Panc1 (cell line): Measurements from ENCODE around the gene PON2. TPM values are rescaled to one million over a fixed set of nuclear protein-coding genes. Genes with fewer than 3 reads are reported as not detected.
A peak's percentile ranks its signal among the peaks of the same experiment; 100 is the strongest.

Experiments
- ATAC-seq: fragments of 200-7000 bp; cut with Tn5 transposase; 2 replicates; pipeline ENCODE4 v1.9.1; 2020; ENCODE audit warnings: mild to moderate bottlenecking, moderate library complexity
- BruUV-seq: library from RNA; stranded (reverse); fragments of 400-500 nt; replicated peaks from 2 replicates; lab custom pipeline; 2021; lab: Mats Ljungman, UMichigan
- CTCF ChIA-PET: fragments of 300-600 bp; sonication (Branson Sonifier 250); formaldehyde crosslinking; loops from one replicate; lab custom pipeline; 2022; ENCODE audit warnings: antibody characterized with exemption; lab: Charles Lee
- POLR2A ChIA-PET: fragments of 300-600 bp; sonication (Branson Sonifier 250); formaldehyde crosslinking; loops from one replicate; lab custom pipeline; 2022; ENCODE audit warnings: antibody characterized with exemption; lab: Charles Lee
- DNase-seq: peaks from one replicate; pipeline ENCODE4 v3.0.0-alpha.2; 2010; ENCODE audit warnings: low read depth, low spot score
- H3K27ac ChIP-seq: 2 replicates; pipeline ENCODE4 v1.5.1; 2011; ENCODE audit warnings: mild to moderate bottlenecking, low read length, inconsistent platforms
- H3K27me3 ChIP-seq: fragments of 200-500 bp; sonication (Bioruptor generic); 2 replicates; pipeline ENCODE4 v1.6.0; 2014; ENCODE audit warnings: low read length, inconsistent platforms; ENCODE audit not compliant: control insufficient read depth, insufficient read depth
- H3K36me3 ChIP-seq: fragments of 200-500 bp; sonication (Bioruptor generic); 2 replicates; pipeline ENCODE4 v1.5.1; 2014; ENCODE audit warnings: inconsistent platforms, mild to moderate bottlenecking, low read length, moderate library complexity; ENCODE audit not compliant: control insufficient read depth, insufficient read depth
- H3K4me1 ChIP-seq: 2 replicates; pipeline ENCODE4 v1.5.1; 2011; ENCODE audit warnings: inconsistent platforms, mild to moderate bottlenecking, low read length, moderate library complexity; ENCODE audit not compliant: control insufficient read depth, insufficient read depth
- H3K4me3 ChIP-seq, 2 experiments: 2 replicates each; pipeline ENCODE4 v1.5.1; 2011 to 2012; ENCODE audit warnings: low read depth in 2 of 2, low read length in 2 of 2, mild to moderate bottlenecking in 2 of 2, inconsistent platforms in 1 of 2, moderate library complexity in 1 of 2
- H3K9me3 ChIP-seq: fragments of 200-500 bp; sonication (Bioruptor generic); 2 replicates; pipeline ENCODE4 v1.5.1; 2014; ENCODE audit warnings: low read depth, mild to moderate bottlenecking, inconsistent platforms, low read length, moderate library complexity; ENCODE audit not compliant: control insufficient read depth, insufficient read depth
- CTCF ChIP-seq: fragments of 450-650 bp; IDR thresholded peaks from 2 replicates; pipeline ENCODE4 v1.5.1; 2017; ENCODE audit warnings: mild to moderate bottlenecking
- POLR2AphosphoS5 ChIP-seq: IDR thresholded peaks from 2 replicates; pipeline ENCODE4 v1.6.1; 2012; ENCODE audit warnings: mild to moderate bottlenecking, low read depth, low read length, moderate library complexity
- REST ChIP-seq, 2 experiments: IDR thresholded peaks; 2 replicates each; pipeline ENCODE4 v1.6.1; 2011 to 2012; ENCODE audit warnings: low read depth in 2 of 2, control low read depth in 1 of 2, low read length in 1 of 2, mild to moderate bottlenecking in 1 of 2, moderate library complexity in 1 of 2; ENCODE audit not compliant: insufficient read depth in 1 of 2
- SIN3A ChIP-seq: IDR thresholded peaks from 2 replicates; pipeline ENCODE4 v1.6.1; 2012; ENCODE audit warnings: low read depth, mild to moderate bottlenecking, low read length, moderate library complexity, borderline replicate concordance; ENCODE audit not compliant: insufficient read depth
- TCF7L2 ChIP-seq: IDR thresholded peaks from 2 replicates; pipeline ENCODE4 v1.6.1; 2011; ENCODE audit warnings: mild to moderate bottlenecking, low read depth, low read length, inconsistent platforms
- in situ Hi-C: cut with HindIII; loops from 2 replicates; pipeline ENCODE4 v1.10.0; 2016; ENCODE audit warnings: low sequenced_read_pairs, low pct_unique_long_range_greater_than_20kb
- intact Hi-C: fragments of 100-400 bp; cut with micrococcal nuclease; formaldehyde crosslinking; loops from one replicate; pipeline ENCODE4 v1.10.0; 2022; ENCODE audit not compliant: unreplicated experiment
- total RNA-seq: library from RNA; stranded (reverse); gene quantifications from one replicate; pipeline ENCODE4 v1.2.1, GENCODE V29; 2021; ENCODE audit not compliant: unreplicated experiment

PON2 gene
- total RNA-seq, 1 experiment from 2014 or later, result 116 TPM

GRCh38 chr7:95472581-95473161 is 37.8 kb upstream of the PON2 start:
- POLR2A ChIA-PET, result interaction anchor here (0.6 kb wide), 1 partner anchor 1563 kb away, joined by 6 read pairs; no protein-coding TSS in a partner anchor
- in situ Hi-C loops, result no loop called here
- ATAC-seq, result peak; percentile 47

GRCh38 chr7:95471071-95471470 is 36.2 kb upstream of the PON2 start:
- H3K4me3 ChIP-seq, result no peak overlapping the region; a peak in 1 of 4 replicates
- intact Hi-C loops (loop anchor here (10.0 kb wide), 1 partner anchor 206 kb away; no protein-coding TSS in a partner anchor), in situ Hi-C loops (no loop called here)
- H3K4me1 ChIP-seq, result no peaks in the 10 kb centered on the region
- no peaks in the 10 kb centered on the region for H3K9me3 ChIP-seq
- no peak for ATAC-seq
- no peak for DNase-seq
- no peaks in the 10 kb centered on the region for H3K36me3 ChIP-seq
- H3K27ac ChIP-seq, result no peak overlapping the region
- H3K27me3 ChIP-seq, result no peaks in the 10 kb centered on the region
- TF ChIP-seq SIN3A (no peak), TCF7L2 (no peak), CTCF (no peak), REST (IDR thresholded peaks at IDR 0.05; ENCODE audit: insufficient read depth in 1 of 2, low read depth in 2 of 2, low read length in 1 of 2) (no peak), POLR2AphosphoS5 (no peak)
- ChIA-PET POLR2A (no interaction called here), CTCF (no interaction called here)
- no TSS peak for BruUV-seq

More at GRCh38 chr7:95472581-95473161, 37.8 kb upstream of the PON2 start:
- no TSS peak for BruUV-seq
- no peaks in the 10 kb centered on the region for H3K9me3 ChIP-seq
- H3K27ac ChIP-seq, result no peak overlapping the region
- TF ChIP-seq POLR2AphosphoS5, result no peak
- TF ChIP-seq TCF7L2, result no peak
- TF ChIP-seq REST (IDR thresholded peaks at IDR 0.05; ENCODE audit: insufficient read depth in 1 of 2, low read depth in 2 of 2, low read length in 1 of 2), result no peak
- TF ChIP-seq SIN3A, result no peak
- no peak for TF ChIP-seq CTCF
- no peaks in the 10 kb centered on the region for H3K4me1 ChIP-seq
- no peak for DNase-seq
- CTCF ChIA-PET, result no interaction called here
- intact Hi-C loops, result loop anchor here (10.0 kb wide), 1 partner anchor 208 kb away; no protein-coding TSS in a partner anchor
- no peaks in the 10 kb centered on the region for H3K27me3 ChIP-seq
- peak overlapping the region in 1 of 2 experiments; percentile 41; a peak in 2 of 4 replicates for H3K4me3 ChIP-seq
- H3K36me3 ChIP-seq, result no peaks in the 10 kb centered on the region
